ENCODE data around the gene AGPAT1.

Gene AGPAT1

GRCh38 chr6:32164295-32164694 lies 11.6 kb downstream of the AGPAT1 start, which contains the start of gene EGFL8:
EGFL8 (plus strand) TSS chr6:32164595; CDS start chr6:32166166, 1,571 bp downstream.
- Histone ChIP-seq H3K9ac (ENCODE audit: insufficient read length, low read depth) (no peak within 1 kb of the TSS), H3K4me1 (ENCODE audit: insufficient read depth, insufficient read length) (peaks cover 13% of the 10 kb centered on the region), H3K27me3 (ENCODE audit: insufficient read depth, insufficient read length) (no peaks in the 10 kb centered on the region), H3K4me3 (ENCODE audit: insufficient read length, low read depth) (no peak within 1 kb of the TSS), H3K9me3 (ENCODE audit: insufficient read depth, low read length) (no peaks in the 10 kb centered on the region), H3K36me3 (ENCODE audit: insufficient read depth, insufficient read length, low read length) (peaks cover 45% of the 10 kb centered on the region)
- TF ChIP-seq YY1 (IDR thresholded peaks at IDR 0.05; ENCODE audit: insufficient read depth, insufficient read length) (no peak), SUZ12 (IDR thresholded peaks at IDR 0.05; ENCODE audit: extremely low read depth, insufficient read depth, insufficient read length) (no peak), ZNF274 (IDR thresholded peaks at IDR 0.05; ENCODE audit: low read depth, low read length) (no peak)
- no peak for DNase-seq (ENCODE audit: low read depth, low spot score)

- H3K9me3 ChIP-seq (ENCODE audit: insufficient read depth, low read length) = no peaks in the 10 kb centered on the region
- no peak overlapping the region for H3K4me3 ChIP-seq (ENCODE audit: insufficient read length, low read depth)
- peaks cover 13% of the 10 kb centered on the region for H3K4me1 ChIP-seq (ENCODE audit: insufficient read depth, insufficient read length)
- no peak for DNase-seq (ENCODE audit: low read depth, low spot score)
- H3K9ac ChIP-seq (ENCODE audit: insufficient read length, low read depth) = no peak overlapping the region
- no peak for TF ChIP-seq ZNF274 (IDR thresholded peaks at IDR 0.05; ENCODE audit: low read depth, low read length)
- TF ChIP-seq SUZ12 (IDR thresholded peaks at IDR 0.05; ENCODE audit: extremely low read depth, insufficient read depth, insufficient read length) = no peak
- TF ChIP-seq YY1 (IDR thresholded peaks at IDR 0.05; ENCODE audit: insufficient read depth, insufficient read length) = no peak
- no peaks in the 10 kb centered on the region for H3K27me3 ChIP-seq (ENCODE audit: insufficient read depth, insufficient read length)
- H3K36me3 ChIP-seq (ENCODE audit: insufficient read depth, insufficient read length, low read length) = peaks cover 41% of the 10 kb centered on the region
Measured at GRCh38 chr6:32163559-32164258, 12.2 kb downstream of the AGPAT1 start.

DNA sequence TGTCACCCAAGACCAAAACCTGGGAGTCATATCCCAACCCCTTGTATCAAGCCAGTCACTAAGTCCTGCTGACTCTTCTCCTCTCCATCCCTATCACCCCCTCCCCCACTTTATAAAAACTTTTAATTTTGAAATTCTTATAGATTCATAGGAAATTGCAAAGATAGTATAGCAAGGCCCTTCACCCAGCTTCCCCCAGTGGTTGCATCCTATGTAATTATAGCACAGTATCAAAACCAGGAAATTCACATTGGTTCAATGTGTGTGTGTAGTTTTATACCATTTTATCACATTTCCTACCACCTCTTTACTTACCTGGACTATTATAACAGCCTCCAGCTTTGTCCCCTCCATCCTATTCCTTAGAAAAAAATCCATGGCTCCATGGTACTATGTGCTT lies 17.8 kb downstream of the AGPAT1 start:
- H3K36me3 ChIP-seq (ENCODE audit: insufficient read depth, insufficient read length, low read length) = peaks cover 44% of the 10 kb centered on the region
- TF ChIP-seq ZNF274 (IDR thresholded peaks at IDR 0.05; ENCODE audit: low read depth, low read length) (no peak), SUZ12 (IDR thresholded peaks at IDR 0.05; ENCODE audit: extremely low read depth, insufficient read depth, insufficient read length) (no peak), YY1 (IDR thresholded peaks at IDR 0.05; ENCODE audit: insufficient read depth, insufficient read length) (no peak)

GRCh38 chr6:32156891-32157290 lies 19.0 kb downstream of the AGPAT1 start:
- H3K4me1 ChIP-seq (ENCODE audit: insufficient read depth, insufficient read length) = peaks cover 4% of the 10 kb centered on the region
- peaks cover 37% of the 10 kb centered on the region for H3K36me3 ChIP-seq (ENCODE audit: insufficient read depth, insufficient read length, low read length)
- no peak overlapping the region for H3K9ac ChIP-seq (ENCODE audit: insufficient read length, low read depth)
- H3K4me3 ChIP-seq (ENCODE audit: insufficient read length, low read depth) = no peak overlapping the region
- DNase-seq (ENCODE audit: low read depth, low spot score) = no peak
- H3K9me3 ChIP-seq (ENCODE audit: insufficient read depth, low read length) = no peaks in the 10 kb centered on the region
- peaks cover 3% of the 10 kb centered on the region for H3K27me3 ChIP-seq (ENCODE audit: insufficient read depth, insufficient read length)
- TF ChIP-seq YY1 (IDR thresholded peaks at IDR 0.05; ENCODE audit: insufficient read depth, insufficient read length) = no peak
- no peak for TF ChIP-seq SUZ12 (IDR thresholded peaks at IDR 0.05; ENCODE audit: extremely low read depth, insufficient read depth, insufficient read length)
- TF ChIP-seq ZNF274 (IDR thresholded peaks at IDR 0.05; ENCODE audit: low read depth, low read length) = no peak

More for the DNA sequence above, 17.8 kb downstream of the AGPAT1 start:
- no peak for DNase-seq (ENCODE audit: low read depth, low spot score)
- H3K4me3 ChIP-seq (ENCODE audit: insufficient read length, low read depth) = no peak overlapping the region
- H3K9ac ChIP-seq (ENCODE audit: insufficient read length, low read depth) = no peak overlapping the region
- H3K4me1 ChIP-seq (ENCODE audit: insufficient read depth, insufficient read length) = peaks cover 4% of the 10 kb centered on the region
- H3K27me3 ChIP-seq (ENCODE audit: insufficient read depth, insufficient read length) = no peaks in the 10 kb centered on the region
- H3K9me3 ChIP-seq (ENCODE audit: insufficient read depth, low read length) = no peaks in the 10 kb centered on the region

DNA sequence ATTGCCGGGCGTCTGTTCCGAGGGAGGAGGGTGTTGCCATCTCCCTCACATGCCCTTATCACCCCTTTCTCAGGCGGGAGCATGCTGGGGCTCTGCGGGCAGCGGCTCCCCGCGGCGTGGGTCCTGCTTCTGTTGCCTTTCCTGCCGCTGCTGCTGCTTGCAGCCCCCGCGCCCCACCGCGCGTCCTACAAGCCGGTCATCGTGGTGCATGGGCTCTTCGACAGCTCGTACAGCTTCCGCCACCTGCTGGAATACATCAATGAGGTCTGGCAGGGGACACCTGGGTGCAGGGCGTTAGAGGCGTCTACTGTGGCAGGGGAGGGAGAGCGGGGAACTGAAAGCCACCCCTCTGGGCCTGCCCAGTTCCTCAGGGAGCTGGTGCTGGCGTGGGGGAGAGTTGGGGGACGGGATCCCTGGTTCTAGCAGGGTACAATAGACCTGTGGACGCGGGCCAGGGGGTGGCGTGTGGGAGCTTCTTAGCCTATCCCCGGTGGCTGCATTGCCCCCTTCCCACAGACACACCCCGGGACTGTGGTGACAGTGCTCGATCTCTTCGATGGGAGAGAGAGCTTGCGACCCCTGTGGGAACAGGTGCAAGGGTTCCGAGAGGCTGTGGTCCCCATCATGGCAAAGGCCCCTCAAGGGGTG lies 21.2 kb downstream of the AGPAT1 start:
- Histone ChIP-seq H3K9ac (ENCODE audit: insufficient read length, low read depth) (peak overlapping the region; percentile 93), H3K36me3 (ENCODE audit: insufficient read depth, insufficient read length, low read length) (peaks cover 37% of the 10 kb centered on the region), H3K9me3 (ENCODE audit: insufficient read depth, low read length) (no peaks in the 10 kb centered on the region), H3K4me3 (ENCODE audit: insufficient read length, low read depth) (peak overlapping the region; percentile 84), H3K27me3 (ENCODE audit: insufficient read depth, insufficient read length) (peaks cover 3% of the 10 kb centered on the region), H3K4me1 (ENCODE audit: insufficient read depth, insufficient read length) (peaks cover 4% of the 10 kb centered on the region)
- no peak for DNase-seq (ENCODE audit: low read depth, low spot score)
- TF ChIP-seq YY1 (IDR thresholded peaks at IDR 0.05; ENCODE audit: insufficient read depth, insufficient read length) (no peak), ZNF274 (IDR thresholded peaks at IDR 0.05; ENCODE audit: low read depth, low read length) (no peak), SUZ12 (IDR thresholded peaks at IDR 0.05; ENCODE audit: extremely low read depth, insufficient read depth, insufficient read length) (no peak)

DNA sequence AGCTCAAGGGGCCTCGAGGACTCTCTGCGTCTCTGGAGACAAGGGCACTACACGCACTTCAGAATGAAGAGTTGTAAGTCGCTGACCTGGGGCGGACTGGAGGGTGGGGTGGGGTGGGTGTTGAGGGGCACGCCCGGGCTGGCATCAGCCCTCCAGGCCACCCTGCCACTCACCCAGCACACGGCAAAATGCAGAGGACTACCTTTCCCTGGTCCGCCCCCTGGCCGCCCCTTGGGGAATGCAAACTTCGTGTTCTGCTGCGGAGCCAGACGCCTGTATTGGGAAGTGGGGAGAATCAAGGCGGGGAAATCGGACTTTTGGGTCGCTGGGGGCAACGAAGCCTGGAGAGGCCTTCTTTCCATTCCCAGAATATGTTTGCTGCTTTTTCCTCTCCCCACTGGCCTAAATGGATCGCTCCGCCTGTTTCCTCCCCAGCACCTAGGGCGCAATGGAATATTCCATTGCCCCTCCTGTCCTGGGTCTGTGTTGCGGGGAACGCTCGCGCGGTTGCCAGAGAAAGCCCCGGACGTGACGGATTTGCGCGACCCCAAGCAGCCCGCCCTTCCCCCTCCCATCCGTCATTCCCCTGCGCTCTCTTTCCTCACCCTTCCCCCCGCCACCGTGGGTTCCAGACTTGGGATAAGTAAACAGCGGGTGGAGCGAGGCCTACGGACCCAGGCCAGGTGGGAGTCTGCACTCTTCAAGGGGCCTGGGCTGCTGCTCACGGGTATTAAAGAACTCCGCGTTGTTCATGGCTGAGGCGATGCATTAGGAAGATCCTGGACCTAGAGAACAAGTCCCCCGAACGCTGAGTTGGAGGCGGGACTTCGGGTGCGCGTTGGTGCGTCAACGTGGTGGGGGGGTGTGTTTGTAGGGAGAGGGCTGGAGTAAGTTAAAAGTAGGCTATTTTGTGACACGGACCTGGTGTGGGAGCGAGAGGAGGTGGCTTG lies 22.0 kb downstream of the AGPAT1 start, which contains the start of gene PPT2:
Gene PPT2 (plus strand): TSS at position 578 of the 950 bp plus-strand sequence. CDS start 454 bp downstream, outside the sequence.
- Histone ChIP-seq H3K36me3 (ENCODE audit: insufficient read depth, insufficient read length, low read length) (peaks cover 36% of the 10 kb centered on the region), H3K9ac (ENCODE audit: insufficient read length, low read depth) (peak within 1 kb of the TSS; percentile 93), H3K27me3 (ENCODE audit: insufficient read depth, insufficient read length) (peaks cover 3% of the 10 kb centered on the region), H3K4me1 (ENCODE audit: insufficient read depth, insufficient read length) (peaks cover 4% of the 10 kb centered on the region), H3K4me3 (ENCODE audit: insufficient read length, low read depth) (peak within 1 kb of the TSS; percentile 84), H3K9me3 (ENCODE audit: insufficient read depth, low read length) (no peaks in the 10 kb centered on the region)
- TF ChIP-seq YY1 (IDR thresholded peaks at IDR 0.05; ENCODE audit: insufficient read depth, insufficient read length) = no peak
- no peak for TF ChIP-seq ZNF274 (IDR thresholded peaks at IDR 0.05; ENCODE audit: low read depth, low read length)
- no peak for TF ChIP-seq SUZ12 (IDR thresholded peaks at IDR 0.05; ENCODE audit: extremely low read depth, insufficient read depth, insufficient read length)
- DNase-seq (ENCODE audit: low read depth, low spot score) = peak; percentile 79
